ENCODE measurements around the gene ALG10.
"Not testable (repeated sequence)": the region's sequence is repeated elsewhere in the genome, so short reads cannot be mapped to it uniquely, and the experiment has no call there.

Gene ALG10

DNA sequence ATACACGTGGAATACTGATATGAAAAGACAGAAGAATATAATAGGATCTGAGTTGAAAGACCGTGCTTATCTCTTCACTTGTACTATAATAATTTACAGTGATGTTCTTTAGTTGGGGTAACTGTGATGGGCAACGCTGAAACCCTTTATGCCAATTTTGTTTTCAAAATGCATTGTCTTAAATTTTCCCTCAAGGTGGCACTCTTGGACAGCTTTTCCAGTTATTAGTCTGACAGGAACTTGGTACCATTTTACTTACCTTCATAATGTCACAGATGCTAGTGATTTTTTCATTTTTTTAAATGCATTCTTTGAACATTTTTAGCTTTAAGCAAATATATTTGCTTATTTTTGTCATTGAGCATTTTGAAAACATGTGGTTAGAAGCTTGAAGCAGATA is 16.1 kb downstream of the ALG10 start:
- H3K9me3 ChIP-seq (ENCODE audit: low read length); H2AFZ ChIP-seq (ENCODE audit: low read depth, low read length); H3K27me3 ChIP-seq (ENCODE audit: insufficient read depth, low read length); H3K36me3 ChIP-seq (ENCODE audit: insufficient read depth, low read length); H3K4me1 ChIP-seq (ENCODE audit: insufficient read depth, low read length); H3K4me3 ChIP-seq (ENCODE audit: low read length): not testable (repeated sequence)

- no peaks in the 10 kb centered on the region for H3K27me3 ChIP-seq (ENCODE audit: insufficient read depth, low read length)
- no peaks in the 10 kb centered on the region for H3K4me1 ChIP-seq (ENCODE audit: insufficient read depth, low read length)
- H3K9me3 ChIP-seq (ENCODE audit: low read length): peaks cover 13% of the 10 kb centered on the region
- H3K36me3 ChIP-seq (ENCODE audit: insufficient read depth, low read length): no peaks in the 10 kb centered on the region
- H3K4me3 ChIP-seq (ENCODE audit: low read length): no peak overlapping the region
- H2AFZ ChIP-seq (ENCODE audit: low read depth, low read length): no peak overlapping the region
Measured at GRCh38 chr12:34046570-34046969, 24.3 kb downstream of the ALG10 start.

GRCh38 chr12:34047855-34048254 is 25.6 kb downstream of the ALG10 start:
- H3K4me1 ChIP-seq (ENCODE audit: insufficient read depth, low read length); H3K4me3 ChIP-seq (ENCODE audit: low read length); H3K27me3 ChIP-seq (ENCODE audit: insufficient read depth, low read length); H2AFZ ChIP-seq (ENCODE audit: low read depth, low read length); H3K36me3 ChIP-seq (ENCODE audit: insufficient read depth, low read length): not testable (repeated sequence)
- peaks cover 13% of the 10 kb centered on the region for H3K9me3 ChIP-seq (ENCODE audit: low read length)

DNA sequence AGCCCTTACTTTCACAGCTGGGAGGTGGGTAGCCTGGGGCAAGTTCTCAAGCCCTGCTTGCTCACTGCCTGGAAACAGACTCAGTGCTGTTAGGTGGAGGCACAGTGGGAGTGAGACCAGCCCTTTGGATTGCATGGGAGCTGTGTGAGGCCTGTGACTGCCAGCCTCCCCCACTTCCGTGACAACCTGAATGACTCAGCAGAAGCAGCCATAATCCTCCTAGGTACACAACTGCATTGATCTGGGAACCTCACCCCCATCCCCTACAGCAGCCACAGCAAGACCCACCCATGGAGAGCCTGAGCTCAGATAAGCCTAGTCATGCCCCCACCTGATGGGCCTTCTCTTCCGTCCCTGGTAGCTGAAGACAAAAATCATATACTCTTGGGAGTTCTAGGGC is 26.4 kb downstream of the ALG10 start:
- Histone ChIP-seq H3K27me3 (ENCODE audit: insufficient read depth, low read length) (no peaks in the 10 kb centered on the region), H3K9me3 (ENCODE audit: low read length) (peaks cover 13% of the 10 kb centered on the region), H3K4me1 (ENCODE audit: insufficient read depth, low read length) (no peaks in the 10 kb centered on the region), H3K36me3 (ENCODE audit: insufficient read depth, low read length) (no peaks in the 10 kb centered on the region), H3K4me3 (ENCODE audit: low read length) (no peak overlapping the region), H2AFZ (ENCODE audit: low read depth, low read length) (no peak overlapping the region)

DNA sequence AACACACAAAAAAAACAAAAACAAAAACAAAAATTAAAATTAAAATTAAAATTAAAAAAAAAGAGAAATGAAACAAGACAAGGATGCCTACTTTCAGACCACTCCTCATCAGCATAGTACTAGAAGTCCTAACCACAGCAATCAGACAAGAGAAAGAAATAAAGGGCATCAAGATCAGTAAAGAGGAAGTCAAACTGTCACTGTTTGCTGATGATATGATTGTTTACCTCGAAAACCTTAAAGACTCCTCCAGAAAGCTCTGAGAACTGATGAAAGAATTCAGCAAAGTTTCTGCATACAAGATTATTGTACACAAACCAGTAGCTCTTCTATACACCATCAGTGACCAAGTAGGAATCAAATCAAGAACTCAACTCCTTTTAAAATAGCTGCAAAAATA is 29.2 kb downstream of the ALG10 start:
- H3K4me3 ChIP-seq (ENCODE audit: low read length): no peak overlapping the region
- peaks cover 13% of the 10 kb centered on the region for H3K9me3 ChIP-seq (ENCODE audit: low read length)
- H3K27me3 ChIP-seq (ENCODE audit: insufficient read depth, low read length): no peaks in the 10 kb centered on the region
- H3K4me1 ChIP-seq (ENCODE audit: insufficient read depth, low read length): no peaks in the 10 kb centered on the region
- no peaks in the 10 kb centered on the region for H3K36me3 ChIP-seq (ENCODE audit: insufficient read depth, low read length)
- H2AFZ ChIP-seq (ENCODE audit: low read depth, low read length): no peak overlapping the region

DNA sequence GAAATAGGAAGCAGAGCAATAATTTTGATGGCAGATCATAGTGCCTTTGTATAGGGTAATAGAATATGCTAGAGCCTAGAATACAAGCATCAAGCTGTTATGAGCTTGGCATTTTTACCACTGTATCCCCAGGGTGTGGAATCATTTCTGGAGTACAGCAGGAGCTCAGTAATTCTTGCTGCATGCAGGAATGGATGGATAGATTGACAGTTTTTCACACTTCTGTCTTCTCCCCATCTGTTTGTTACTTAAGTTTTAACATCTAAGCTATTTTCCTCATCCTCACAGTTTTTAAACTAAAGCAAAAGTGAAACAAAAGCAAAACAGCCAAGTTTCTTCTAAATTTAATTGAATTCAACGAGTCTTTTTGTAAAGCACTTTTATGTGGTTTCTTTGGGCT is 32.6 kb downstream of the ALG10 start:
- Histone ChIP-seq H3K36me3 (ENCODE audit: insufficient read depth, low read length) (no peaks in the 10 kb centered on the region), H3K27me3 (ENCODE audit: insufficient read depth, low read length) (no peaks in the 10 kb centered on the region), H3K4me3 (ENCODE audit: low read length) (no peak overlapping the region), H2AFZ (ENCODE audit: low read depth, low read length) (peak overlapping the region; percentile 54), H3K9me3 (ENCODE audit: low read length) (no peaks in the 10 kb centered on the region), H3K4me1 (ENCODE audit: insufficient read depth, low read length) (no peaks in the 10 kb centered on the region)
